Measurements from ENCODE around the gene BPIFB1. TPM values are rescaled to one million over a fixed set of nuclear protein-coding genes. Genes with fewer than 3 reads are reported as not detected.

BPIFB1 gene
- total and polyA plus RNA-seq, 10 of the 15 experiments (the other 5 are each of a cell fraction or from before 2014, with no cell fraction given), result 0.13 TPM; not detected in 9

- TF ChIP-seq RELB (IDR thresholded peaks at IDR 0.05; ENCODE audit: low read depth), result no peak
- TF ChIP-seq TBL1XR1 (IDR thresholded peaks at IDR 0.05; ENCODE audit: low read depth, low read length), result no peak
- TF ChIP-seq TCF7 (IDR thresholded peaks at IDR 0.05; ENCODE audit: borderline replicate concordance), result no peak
- TF ChIP-seq MLLT1 (IDR thresholded peaks at IDR 0.05), result no peak
- TF ChIP-seq CBX5 (IDR thresholded peaks at IDR 0.05; ENCODE audit: low read depth), result no peak
- no peak for TF ChIP-seq E2F8 (IDR thresholded peaks at IDR 0.05; ENCODE audit: low read depth, partially characterized antibody)
- TF ChIP-seq ETV6 (conservative IDR thresholded peaks at IDR 0.05 in 1 of 2, IDR thresholded peaks at IDR 0.05 in 1 of 2; ENCODE audit: borderline replicate concordance in 1 of 2, low read depth in 1 of 2), result no peak
Observed at GRCh38 chr20:33348136-33348937, 65.3 kb downstream of the BPIFB1 start (continued).
